OCI-LY3 (cell line): ENCODE data around the gene BTBD6.

Experiments
- EZH2phosphoT487 ChIP-seq: fragments of 200-600 bp; shearing (Covaris generic); IDR thresholded peaks from 2 replicates; pipeline ENCODE4 v1.6.1; 2018; ENCODE audit warnings: antibody characterized with exemption, mixed run types, low read depth
- TF ChIP-seq, protein P1 (sequence below): fragments of 200-600, 300-600 bp; sonication (generic); IDR thresholded peaks from 2 replicates; pipeline ENCODE4 v1.5.1; 2014; ENCODE audit warnings: antibody characterized with exemption, low read length, low read depth

DNA sequence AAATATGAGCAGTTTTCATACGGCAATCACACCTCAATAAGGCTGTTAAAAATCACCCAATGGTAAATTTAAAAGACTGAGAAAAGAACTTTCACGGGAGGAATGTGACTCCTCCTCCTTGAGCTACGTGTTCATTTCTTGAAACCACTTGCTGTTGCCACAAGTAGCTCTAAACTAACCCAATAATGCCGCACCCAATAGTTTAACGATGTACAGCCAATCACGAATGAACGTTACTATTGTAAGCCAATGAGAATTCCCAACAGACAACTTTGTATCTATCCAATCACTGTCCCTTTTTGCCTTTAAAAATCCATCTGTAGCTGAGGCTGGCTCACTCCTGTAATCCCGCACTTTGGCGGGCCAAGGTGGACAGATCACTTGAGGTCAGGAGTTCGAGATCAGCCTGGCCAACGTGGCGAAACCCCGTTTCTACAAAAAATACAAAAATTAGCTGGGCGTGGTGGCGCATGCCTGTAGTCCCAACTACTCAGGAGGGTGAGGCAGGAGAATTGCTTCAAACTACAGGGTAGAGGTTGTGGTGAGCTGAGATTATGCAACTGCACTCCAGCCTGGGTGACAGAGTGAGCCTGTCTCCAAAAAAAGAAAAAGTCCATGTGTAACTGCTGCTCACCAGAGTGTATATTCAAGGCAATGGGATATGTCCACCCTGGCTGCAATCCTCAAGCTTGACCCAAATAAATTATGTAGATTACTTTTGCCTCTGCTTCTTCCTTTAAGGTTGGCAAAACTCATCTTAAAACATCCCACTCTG is 24.4 kb upstream of the BTBD6 start:
- TF ChIP-seq, protein P1, sequence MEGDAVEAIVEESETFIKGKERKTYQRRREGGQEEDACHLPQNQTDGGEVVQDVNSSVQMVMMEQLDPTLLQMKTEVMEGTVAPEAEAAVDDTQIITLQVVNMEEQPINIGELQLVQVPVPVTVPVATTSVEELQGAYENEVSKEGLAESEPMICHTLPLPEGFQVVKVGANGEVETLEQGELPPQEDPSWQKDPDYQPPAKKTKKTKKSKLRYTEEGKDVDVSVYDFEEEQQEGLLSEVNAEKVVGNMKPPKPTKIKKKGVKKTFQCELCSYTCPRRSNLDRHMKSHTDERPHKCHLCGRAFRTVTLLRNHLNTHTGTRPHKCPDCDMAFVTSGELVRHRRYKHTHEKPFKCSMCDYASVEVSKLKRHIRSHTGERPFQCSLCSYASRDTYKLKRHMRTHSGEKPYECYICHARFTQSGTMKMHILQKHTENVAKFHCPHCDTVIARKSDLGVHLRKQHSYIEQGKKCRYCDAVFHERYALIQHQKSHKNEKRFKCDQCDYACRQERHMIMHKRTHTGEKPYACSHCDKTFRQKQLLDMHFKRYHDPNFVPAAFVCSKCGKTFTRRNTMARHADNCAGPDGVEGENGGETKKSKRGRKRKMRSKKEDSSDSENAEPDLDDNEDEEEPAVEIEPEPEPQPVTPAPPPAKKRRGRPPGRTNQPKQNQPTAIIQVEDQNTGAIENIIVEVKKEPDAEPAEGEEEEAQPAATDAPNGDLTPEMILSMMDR, result no peak
- no peak for TF ChIP-seq EZH2phosphoT487
